Left forelimb (tissue), 1 donor: ENCODE data around the gene WDR62.

Experiments used
- DNase-seq: peaks from one replicate; pipeline ENCODE4 v3.0.0-alpha.2; 2018; ENCODE audit warnings: low spot score

The WDR62 gene

GRCh38 chr19:36054733-36055686 is at the start of gene WDR62:
Gene WDR62 (plus strand): TSS chr19:36054897. CDS start chr19:36054972, 75 bp downstream.
- peak; percentile 97 for DNase-seq

- DNase-seq = no peak
Measured at GRCh38 chr19:36006955-36007354, 47.7 kb upstream of the WDR62 start.

- no peak for DNase-seq
Measured at GRCh38 chr19:36008336-36008978, 46.2 kb upstream of the WDR62 start, which contains the start of gene SYNE4. Gene SYNE4 (minus strand): TSS chr19:36008813. CDS start chr19:36008681, 132 bp downstream.

GRCh38 chr19:36009220-36009619 is 45.5 kb upstream of the WDR62 start:
- peak; percentile 75 for DNase-seq

GRCh38 chr19:36009633-36010379 is 44.9 kb upstream of the WDR62 start:
- DNase-seq = no peak

GRCh38 chr19:36010402-36010801 is 44.3 kb upstream of the WDR62 start:
- no peak for DNase-seq

GRCh38 chr19:36013280-36014011 is 41.3 kb upstream of the WDR62 start:
- DNase-seq = no peak

- DNase-seq = peak; percentile 100
Measured at GRCh38 chr19:36014012-36014924, 40.4 kb upstream of the WDR62 start, which contains the start of gene ALKBH6. Gene ALKBH6 (minus strand): TSS chr19:36014213. CDS start chr19:36013397, 816 bp downstream.

- no peak for DNase-seq
Measured at GRCh38 chr19:36019061-36019670, 35.5 kb upstream of the WDR62 start.

- no peak for DNase-seq
Measured at GRCh38 chr19:36023432-36023831, 31.3 kb upstream of the WDR62 start.

GRCh38 chr19:36025541-36025940 is 29.2 kb upstream of the WDR62 start:
- DNase-seq = no peak

GRCh38 chr19:36026091-36026876 is 28.4 kb upstream of the WDR62 start:
- DNase-seq = no peak

GRCh38 chr19:36027696-36028095 is 27.0 kb upstream of the WDR62 start:
- DNase-seq = no peak

GRCh38 chr19:36028313-36029041 is 26.2 kb upstream of the WDR62 start:
- DNase-seq = no peak

GRCh38 chr19:36030264-36031148 is 24.2 kb upstream of the WDR62 start:
- no peak for DNase-seq

GRCh38 chr19:36031308-36031707 is 23.4 kb upstream of the WDR62 start:
- DNase-seq = no peak
